OCI-LY1 (cell line): ENCODE results near the gene CFAP65.

Source experiments
- H2AFZ ChIP-seq: fragments of 200-600 bp; sonication (generic), shearing (Covaris generic); 2 replicates; pipeline ENCODE4 v1.6.0; 2014; ENCODE audit warnings: antibody characterized with exemption, mild to moderate bottlenecking, low read length
- H3F3A ChIP-seq: fragments of 200-600 bp; sonication (generic), shearing (Covaris generic); 2 replicates; pipeline ENCODE4 v1.6.0; 2014; ENCODE audit warnings: mild to moderate bottlenecking, antibody characterized with exemption, low read length, moderate library complexity; ENCODE audit not compliant: insufficient read depth
- H3K27ac ChIP-seq: fragments of 200-600 bp; sonication (generic); 2 replicates; pipeline ENCODE4 v1.5.1; 2014; ENCODE audit warnings: low read length, mixed run types, mild to moderate bottlenecking, low read depth; ENCODE audit not compliant: poor library complexity, severe bottlenecking
- H3K27me3 ChIP-seq: fragments of 200-600 bp; sonication (generic); 2 replicates; pipeline ENCODE4 v1.6.0; 2014; ENCODE audit warnings: antibody characterized with exemption, mild to moderate bottlenecking, low read length, moderate library complexity; ENCODE audit not compliant: insufficient read depth
- H3K36me3 ChIP-seq: fragments of 200-600 bp; sonication (generic); 2 replicates; pipeline ENCODE4 v1.6.1; 2014; ENCODE audit warnings: mild to moderate bottlenecking, antibody characterized with exemption, low read length, moderate library complexity, mixed read lengths; ENCODE audit not compliant: insufficient read depth
- H3K4me1 ChIP-seq: fragments of 200-600 bp; sonication (generic); 2 replicates; pipeline ENCODE4 v1.5.1; 2014; ENCODE audit warnings: mild to moderate bottlenecking, low read length, moderate library complexity; ENCODE audit not compliant: insufficient read depth, severe bottlenecking
- H3K4me2 ChIP-seq: fragments of 200-600 bp; sonication (generic), shearing (Covaris generic); 2 replicates; pipeline ENCODE4 v1.6.1; 2014; ENCODE audit warnings: low read length
- H3K4me3 ChIP-seq: fragments of 200-600 bp; sonication (generic); 2 replicates; pipeline ENCODE4 v1.5.1; 2014; ENCODE audit warnings: low read length, low read depth, mild to moderate bottlenecking, mixed read lengths; ENCODE audit not compliant: poor library complexity, severe bottlenecking
- H3K79me2 ChIP-seq: fragments of 200-600 bp; shearing (Covaris generic); 2 replicates; pipeline ENCODE4 v1.6.1; 2016; ENCODE audit warnings: mixed run types, low read length, mixed read lengths; ENCODE audit not compliant: insufficient read depth
- H3K9ac ChIP-seq: fragments of 200-600 bp; sonication (generic), shearing (Covaris generic); 2 replicates; pipeline ENCODE4 v1.6.1; 2014; ENCODE audit warnings: mild to moderate bottlenecking, low read length, mixed read lengths
- H3K9me2 ChIP-seq: fragments of 200-600 bp; sonication (generic), shearing (Covaris generic); 2 replicates; pipeline ENCODE4 v1.6.1; 2014; ENCODE audit warnings: low read depth, mild to moderate bottlenecking, low read length, mixed read lengths
- H3K9me3 ChIP-seq: fragments of 200-600 bp; shearing (Covaris generic); 2 replicates; pipeline ENCODE4 v1.6.1; 2014; ENCODE audit warnings: low read length, mixed read lengths
- H4K20me1 ChIP-seq: fragments of 200-600 bp; sonication (generic), shearing (Covaris generic); 2 replicates; pipeline ENCODE4 v1.6.0; 2016; ENCODE audit warnings: mild to moderate bottlenecking, low read length; ENCODE audit not compliant: insufficient read depth
- EZH2 ChIP-seq: fragments of 200-600 bp; sonication (generic), shearing (Covaris generic); IDR thresholded peaks from 2 replicates; pipeline ENCODE4 v1.8.0; 2017; ENCODE audit warnings: borderline replicate concordance, mixed run types, mild to moderate bottlenecking, antibody characterized with exemption, low read length, moderate library complexity, mixed read lengths
- TF ChIP-seq, protein P1 (sequence below): fragments of 200-600 bp; sonication (generic), shearing (Covaris generic); IDR thresholded peaks from 2 replicates; pipeline ENCODE4 v1.5.1; 2017; ENCODE audit warnings: mild to moderate bottlenecking, antibody characterized with exemption, low read length, moderate library complexity, mixed read lengths

CFAP65 gene

DNA sequence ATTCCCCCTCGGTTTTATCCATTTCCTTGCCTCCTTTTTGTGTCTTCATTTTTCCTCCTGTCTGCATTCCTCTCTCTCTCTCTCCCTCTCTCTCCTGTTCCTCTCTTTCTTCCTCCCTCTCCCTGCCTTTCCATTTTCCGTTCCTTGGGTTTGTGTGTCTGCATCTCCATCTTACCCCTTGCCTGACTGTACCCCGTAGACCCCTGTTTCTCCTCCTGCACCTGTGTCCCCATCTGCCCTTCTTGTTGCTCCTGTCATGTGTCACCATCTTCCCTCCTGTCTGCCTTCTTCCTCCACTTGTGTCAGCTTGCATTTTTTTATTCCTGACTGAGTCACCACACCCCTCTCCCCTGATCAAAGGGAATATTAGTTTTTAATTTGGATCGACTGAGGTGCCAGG lies 80.1 kb downstream of the CFAP65 start:
- no peaks in the 10 kb centered on the region for H3K79me2 ChIP-seq
- TF ChIP-seq, protein P1, sequence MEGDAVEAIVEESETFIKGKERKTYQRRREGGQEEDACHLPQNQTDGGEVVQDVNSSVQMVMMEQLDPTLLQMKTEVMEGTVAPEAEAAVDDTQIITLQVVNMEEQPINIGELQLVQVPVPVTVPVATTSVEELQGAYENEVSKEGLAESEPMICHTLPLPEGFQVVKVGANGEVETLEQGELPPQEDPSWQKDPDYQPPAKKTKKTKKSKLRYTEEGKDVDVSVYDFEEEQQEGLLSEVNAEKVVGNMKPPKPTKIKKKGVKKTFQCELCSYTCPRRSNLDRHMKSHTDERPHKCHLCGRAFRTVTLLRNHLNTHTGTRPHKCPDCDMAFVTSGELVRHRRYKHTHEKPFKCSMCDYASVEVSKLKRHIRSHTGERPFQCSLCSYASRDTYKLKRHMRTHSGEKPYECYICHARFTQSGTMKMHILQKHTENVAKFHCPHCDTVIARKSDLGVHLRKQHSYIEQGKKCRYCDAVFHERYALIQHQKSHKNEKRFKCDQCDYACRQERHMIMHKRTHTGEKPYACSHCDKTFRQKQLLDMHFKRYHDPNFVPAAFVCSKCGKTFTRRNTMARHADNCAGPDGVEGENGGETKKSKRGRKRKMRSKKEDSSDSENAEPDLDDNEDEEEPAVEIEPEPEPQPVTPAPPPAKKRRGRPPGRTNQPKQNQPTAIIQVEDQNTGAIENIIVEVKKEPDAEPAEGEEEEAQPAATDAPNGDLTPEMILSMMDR: no peak
- no peak for TF ChIP-seq EZH2
- no peak overlapping the region for H3K9ac ChIP-seq
- H3K9me2 ChIP-seq: no peaks in the 10 kb centered on the region
- H3K4me3 ChIP-seq: no peak overlapping the region
- no peak overlapping the region for H3K27ac ChIP-seq
- no peaks in the 10 kb centered on the region for H3K9me3 ChIP-seq
- no peak overlapping the region for H3K4me2 ChIP-seq
- no peaks in the 10 kb centered on the region for H4K20me1 ChIP-seq
- no peaks in the 10 kb centered on the region for H3K36me3 ChIP-seq
- H3K4me1 ChIP-seq: peaks cover 3% of the 10 kb centered on the region
- no peak overlapping the region for H2AFZ ChIP-seq
- no peaks in the 10 kb centered on the region for H3K27me3 ChIP-seq
- no peaks in the 10 kb centered on the region for H3F3A ChIP-seq

DNA sequence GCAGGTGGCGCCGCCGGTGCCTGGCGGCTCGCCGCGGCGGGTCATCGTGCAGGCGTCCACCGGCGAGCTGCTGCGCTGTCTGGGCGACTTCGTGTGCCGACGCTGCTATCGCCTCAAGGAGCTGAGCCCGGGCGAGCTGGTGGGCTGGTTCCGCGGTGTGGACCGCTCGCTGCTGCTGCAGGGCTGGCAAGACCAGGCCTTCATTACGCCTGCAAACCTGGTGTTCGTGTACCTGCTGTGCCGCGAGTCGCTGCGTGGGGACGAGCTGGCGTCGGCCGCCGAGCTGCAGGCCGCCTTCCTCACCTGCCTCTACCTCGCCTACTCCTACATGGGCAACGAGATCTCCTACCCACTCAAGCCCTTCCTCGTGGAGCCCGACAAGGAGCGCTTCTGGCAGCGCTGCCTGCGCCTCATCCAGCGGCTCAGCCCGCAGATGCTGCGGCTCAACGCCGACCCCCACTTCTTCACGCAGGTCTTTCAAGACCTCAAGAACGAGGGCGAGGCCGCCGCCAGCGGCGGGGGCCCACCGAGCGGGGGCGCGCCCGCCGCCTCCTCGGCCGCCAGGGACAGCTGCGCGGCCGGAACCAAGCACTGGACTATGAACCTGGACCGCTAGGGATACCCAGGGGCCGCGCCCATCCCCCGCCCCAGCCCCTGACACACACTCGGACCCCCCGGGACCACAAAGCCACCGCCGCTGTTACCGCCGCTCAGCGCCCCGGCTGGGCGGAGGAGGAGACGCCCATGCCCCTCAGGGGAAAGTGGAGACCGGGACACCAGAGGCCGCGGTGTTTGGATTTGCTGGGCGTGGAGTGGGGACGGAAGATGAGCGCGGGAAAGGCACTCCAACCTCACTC lies 80.8 kb downstream of the CFAP65 start:
- TF ChIP-seq, protein P1: no peak
- TF ChIP-seq EZH2: no peak
- no peak overlapping the region for H3K4me3 ChIP-seq
- H3F3A ChIP-seq: no peaks in the 10 kb centered on the region
- H3K4me1 ChIP-seq: peaks cover 3% of the 10 kb centered on the region
- H3K27me3 ChIP-seq: no peaks in the 10 kb centered on the region
- no peak overlapping the region for H2AFZ ChIP-seq
- H3K27ac ChIP-seq: no peak overlapping the region
- H4K20me1 ChIP-seq: no peaks in the 10 kb centered on the region
- H3K9me2 ChIP-seq: no peaks in the 10 kb centered on the region
- H3K9ac ChIP-seq: no peak overlapping the region
- H3K9me3 ChIP-seq: no peaks in the 10 kb centered on the region
- H3K4me2 ChIP-seq: no peak overlapping the region
- H3K36me3 ChIP-seq: no peaks in the 10 kb centered on the region
- H3K79me2 ChIP-seq: no peaks in the 10 kb centered on the region

DNA sequence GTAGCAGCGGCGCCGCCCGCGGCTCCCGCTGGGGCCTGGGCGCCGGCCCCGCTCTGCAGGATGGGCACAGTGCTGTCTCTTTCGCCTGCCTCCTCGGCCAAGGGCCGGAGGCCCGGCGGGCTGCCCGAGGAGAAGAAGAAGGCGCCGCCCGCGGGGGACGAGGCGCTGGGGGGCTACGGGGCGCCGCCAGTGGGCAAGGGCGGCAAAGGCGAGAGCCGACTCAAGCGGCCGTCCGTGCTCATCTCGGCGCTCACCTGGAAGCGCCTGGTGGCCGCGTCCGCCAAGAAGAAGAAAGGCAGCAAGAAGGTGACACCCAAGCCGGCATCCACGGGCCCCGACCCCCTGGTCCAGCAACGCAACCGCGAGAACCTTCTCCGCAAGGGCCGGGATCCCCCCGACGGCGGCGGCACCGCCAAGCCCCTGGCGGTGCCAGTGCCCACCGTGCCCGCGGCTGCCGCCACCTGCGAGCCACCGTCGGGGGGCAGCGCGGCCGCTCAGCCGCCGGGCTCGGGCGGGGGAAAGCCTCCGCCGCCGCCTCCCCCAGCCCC lies 81.5 kb downstream of the CFAP65 start:
- Histone ChIP-seq H3K27ac (no peak overlapping the region), H3K9ac (peak overlapping the region; percentile 41; the same call in 1 of the 2 replicates), H2AFZ (no peak overlapping the region), H3K4me3 (peak overlapping the region; percentile 53), H3K9me2 (no peaks in the 10 kb centered on the region), H3K4me2 (peak overlapping the region; percentile 56), H4K20me1 (no peaks in the 10 kb centered on the region), H3K79me2 (no peaks in the 10 kb centered on the region), H3F3A (no peaks in the 10 kb centered on the region), H3K4me1 (peaks cover 3% of the 10 kb centered on the region), H3K27me3 (no peaks in the 10 kb centered on the region), H3K36me3 (no peaks in the 10 kb centered on the region), H3K9me3 (no peaks in the 10 kb centered on the region)
- TF ChIP-seq, protein P1: no peak
- TF ChIP-seq EZH2: no peak
